Stimulated activated CD4-positive, alpha-beta T cell treated with anti-CD3 and anti-CD28 coated beads, Interleukin-2, amount 100 ng/mL, for 48 hours (primary cell): ENCODE results near the gene NFKBIA.
A peak's percentile ranks its signal among the peaks of the same experiment; 100 is the strongest.
"Not testable (repeated sequence)": the region's sequence is repeated elsewhere in the genome, so short reads cannot be mapped to it uniquely, and the experiment has no call there.

Experiments
- DNase-seq, 2 donors: peaks; one replicate each; pipeline ENCODE4 v3.0.0-alpha.2; 2020

NFKBIA gene

DNA sequence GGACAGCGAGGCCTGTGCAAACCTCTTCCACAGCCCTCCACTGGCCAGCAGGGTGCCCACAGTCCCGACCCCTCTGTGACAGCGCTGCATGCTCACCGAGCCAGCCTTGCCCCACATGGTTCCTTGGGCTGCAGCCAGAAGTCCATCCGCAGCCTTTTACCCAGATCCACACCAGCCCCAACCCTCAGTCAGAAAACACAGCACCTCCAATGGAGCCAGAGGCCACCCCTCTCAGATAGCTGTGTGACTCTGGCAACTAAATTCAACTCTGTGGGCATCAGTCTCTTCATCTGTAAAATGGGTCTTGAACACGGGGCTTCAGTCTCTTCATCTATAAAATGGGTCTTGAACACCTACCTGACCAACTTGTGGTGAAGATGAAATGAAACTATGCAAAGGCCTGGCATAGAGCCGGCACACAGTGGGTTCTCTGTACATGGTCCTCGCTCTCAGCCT, 38.0 kb downstream of the NFKBIA start:
- no peak for DNase-seq

- DNase-seq: peak; percentile 21 to 37
These were observed 38.5 kb downstream of the NFKBIA start for GRCh38 chr14:35366056-35366451.

GRCh38 chr14:35365130-35366055, 39.2 kb downstream of the NFKBIA start:
- DNase-seq: peak; percentile 68 to 72

- DNase-seq: no peak
These were observed 41.6 kb downstream of the NFKBIA start for GRCh38 chr14:35362911-35363374.

DNA sequence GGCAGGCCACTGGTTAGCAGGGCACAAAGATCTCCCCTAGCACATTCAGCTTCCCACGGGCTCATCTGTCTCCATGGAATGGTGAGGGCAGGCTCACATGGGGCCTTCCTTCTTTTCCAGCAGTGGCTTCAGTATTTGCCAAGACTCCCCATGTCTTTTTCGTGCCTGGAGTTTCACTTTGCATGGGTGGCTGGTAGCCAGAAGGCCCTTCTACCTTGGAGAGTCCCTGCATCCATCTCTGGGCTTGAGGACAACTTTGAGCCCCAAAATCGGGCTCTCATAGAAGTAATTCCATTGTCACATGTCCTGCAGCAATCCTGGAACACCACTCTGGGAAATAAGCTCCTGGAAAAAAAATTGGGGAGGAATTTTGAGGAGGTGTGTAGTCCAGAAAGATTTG, 42.1 kb downstream of the NFKBIA start:
- DNase-seq: no peak

DNA sequence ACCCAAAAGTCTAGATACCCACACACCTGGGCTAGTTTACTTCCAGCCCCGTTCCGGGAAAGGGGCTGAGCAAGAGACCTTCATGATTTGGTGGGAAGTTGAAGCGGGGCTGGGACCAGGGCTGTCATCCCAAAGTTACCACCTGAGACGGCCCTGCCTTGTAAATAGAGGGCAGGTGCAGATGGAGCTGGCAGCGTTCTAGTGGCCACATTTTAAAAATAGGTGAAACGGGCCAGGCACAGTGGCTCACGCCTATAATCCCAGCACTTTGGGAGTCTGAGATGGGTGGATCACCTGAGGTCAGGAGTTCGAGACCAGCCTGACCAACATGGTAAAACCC, 43.4 kb downstream of the NFKBIA start:
- DNase-seq: no peak

GRCh38 chr14:35359655-35360054, 44.9 kb downstream of the NFKBIA start:
- not testable (repeated sequence) for DNase-seq

DNA sequence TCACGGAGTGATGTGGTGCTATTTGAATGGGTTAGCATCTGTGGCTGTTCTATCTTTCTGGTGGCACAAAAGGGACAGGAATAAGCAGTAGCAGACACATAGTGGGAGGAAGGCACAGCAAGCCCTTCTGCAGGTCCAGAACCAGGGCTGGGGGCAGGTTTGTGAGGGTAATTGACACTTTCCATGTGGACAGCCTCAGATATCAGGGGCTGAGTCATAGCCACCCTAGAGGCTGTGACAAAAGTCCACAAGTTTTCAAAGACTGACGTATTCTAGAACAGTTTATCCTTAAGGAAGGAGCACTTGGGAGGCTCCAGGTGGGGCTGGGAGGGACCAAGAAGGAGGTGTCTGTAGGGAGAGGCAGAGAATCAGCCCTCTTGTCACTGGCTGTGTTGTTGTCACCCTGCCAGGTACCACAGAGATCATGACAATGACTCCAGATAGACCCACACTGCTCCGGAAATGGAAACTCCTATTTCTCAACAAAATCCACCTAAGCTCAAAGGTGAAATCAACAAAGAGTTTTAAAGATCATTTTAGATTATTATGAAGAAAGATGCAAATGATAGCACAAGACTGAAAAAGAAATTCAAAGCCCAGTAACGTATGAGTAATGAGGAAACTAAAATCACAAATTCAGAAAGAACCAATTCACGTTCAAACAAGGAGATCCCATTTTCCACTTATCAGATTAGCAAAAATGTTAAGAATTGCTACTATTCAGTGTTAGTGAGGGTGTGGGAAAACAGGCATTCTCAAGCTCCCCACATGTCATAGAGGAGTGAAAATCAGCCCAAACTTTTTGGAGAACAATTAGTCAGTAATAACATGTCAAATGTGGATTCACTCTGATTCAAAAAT, 48.3 kb downstream of the NFKBIA start:
- DNase-seq: peak in 1 of 2 donors; percentile 45

DNA sequence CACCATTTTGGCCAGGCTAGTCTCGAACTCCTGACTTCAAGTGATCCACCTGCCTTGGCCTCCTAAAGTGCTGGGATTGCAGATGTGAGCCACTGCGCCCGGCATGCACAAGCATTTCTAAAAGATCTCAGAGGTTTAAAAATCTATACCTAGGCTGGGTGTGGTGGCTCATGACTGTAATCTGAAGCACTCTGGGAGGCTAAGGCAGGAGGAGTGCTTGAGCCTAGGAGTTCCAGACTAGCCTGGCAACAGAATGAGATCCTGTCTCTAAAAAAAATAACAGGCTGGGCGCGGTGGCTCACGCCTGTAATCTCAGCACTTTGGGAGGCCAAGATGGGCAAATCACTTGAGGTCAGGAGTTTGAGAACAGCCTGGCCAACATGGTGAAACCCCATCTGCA, 49.3 kb downstream of the NFKBIA start:
- DNase-seq: not testable (repeated sequence)

GRCh38 chr14:35353409-35354172, 51.0 kb downstream of the NFKBIA start:
- DNase-seq: no peak

GRCh38 chr14:35352274-35353233, 52.0 kb downstream of the NFKBIA start:
- no peak for DNase-seq

DNA sequence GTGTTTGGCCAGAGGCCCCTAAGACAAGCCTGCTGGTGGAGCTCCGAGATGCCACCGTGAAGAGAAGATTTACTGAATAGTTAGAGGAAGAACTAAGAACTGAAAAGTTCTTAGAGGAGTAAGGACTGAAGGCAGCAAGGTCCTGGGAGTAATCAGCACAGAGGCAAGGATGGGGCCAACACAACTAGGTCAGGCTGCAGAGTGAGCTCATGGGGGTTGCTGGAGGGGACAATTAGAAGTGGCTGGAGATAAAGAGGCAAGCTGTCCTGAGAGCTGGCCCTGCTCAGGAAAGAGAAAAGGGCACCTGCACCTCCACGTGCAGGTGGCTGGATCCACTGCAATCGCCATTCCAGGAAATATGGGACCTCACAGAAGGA, 52.7 kb downstream of the NFKBIA start:
- no peak for DNase-seq
